ENCODE measurements around the gene EIF4H.

- TF ChIP-seq POLR2A (IDR thresholded peaks at IDR 0.05; ENCODE audit: low read length) (no peak), CTCF (IDR thresholded peaks at IDR 0.05) (no peak)
These were observed 1.2 kb downstream of the EIF4H start for GRCh38 chr7:74175340-74175739.
